ENCODE measurements around the gene CNRIP1.

DNA sequence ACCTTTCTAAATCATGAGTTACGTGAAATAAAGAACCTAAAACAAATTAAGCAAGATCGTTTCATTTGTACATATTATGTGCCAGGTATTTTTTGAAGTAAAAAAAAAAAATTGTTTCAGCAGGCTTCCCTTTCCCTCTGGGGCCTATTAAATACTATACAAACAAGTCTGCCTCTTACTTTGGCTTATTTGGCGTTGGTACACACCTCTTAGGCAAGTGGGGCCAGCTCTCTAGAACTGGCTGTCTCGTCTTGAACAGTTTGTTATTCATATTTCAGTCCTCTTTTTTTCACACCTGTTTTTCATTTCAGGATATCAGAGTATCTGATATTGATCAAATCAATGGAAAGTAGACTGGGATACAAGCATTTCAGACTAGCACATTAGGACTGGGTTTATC, 40.1 kb downstream of the CNRIP1 start:
- TF ChIP-seq, protein P1, sequence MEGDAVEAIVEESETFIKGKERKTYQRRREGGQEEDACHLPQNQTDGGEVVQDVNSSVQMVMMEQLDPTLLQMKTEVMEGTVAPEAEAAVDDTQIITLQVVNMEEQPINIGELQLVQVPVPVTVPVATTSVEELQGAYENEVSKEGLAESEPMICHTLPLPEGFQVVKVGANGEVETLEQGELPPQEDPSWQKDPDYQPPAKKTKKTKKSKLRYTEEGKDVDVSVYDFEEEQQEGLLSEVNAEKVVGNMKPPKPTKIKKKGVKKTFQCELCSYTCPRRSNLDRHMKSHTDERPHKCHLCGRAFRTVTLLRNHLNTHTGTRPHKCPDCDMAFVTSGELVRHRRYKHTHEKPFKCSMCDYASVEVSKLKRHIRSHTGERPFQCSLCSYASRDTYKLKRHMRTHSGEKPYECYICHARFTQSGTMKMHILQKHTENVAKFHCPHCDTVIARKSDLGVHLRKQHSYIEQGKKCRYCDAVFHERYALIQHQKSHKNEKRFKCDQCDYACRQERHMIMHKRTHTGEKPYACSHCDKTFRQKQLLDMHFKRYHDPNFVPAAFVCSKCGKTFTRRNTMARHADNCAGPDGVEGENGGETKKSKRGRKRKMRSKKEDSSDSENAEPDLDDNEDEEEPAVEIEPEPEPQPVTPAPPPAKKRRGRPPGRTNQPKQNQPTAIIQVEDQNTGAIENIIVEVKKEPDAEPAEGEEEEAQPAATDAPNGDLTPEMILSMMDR (IDR thresholded peaks at IDR 0.05), result no peak
- TF ChIP-seq POLR2AphosphoS5 (IDR thresholded peaks at IDR 0.05), result no peak
- no peak for TF ChIP-seq POLR2A (IDR thresholded peaks at IDR 0.05)
